WERI-Rb-1 (cell line): ENCODE results near the gene C1QTNF2.

Source experiments
- DNase-seq: peaks from one replicate; pipeline ENCODE4 v3.0.0-alpha.2; 2020
- H3K27ac ChIP-seq: fragments of 250-450 bp; sonication (Bioruptor Pico); 2 replicates; pipeline ENCODE4 v1.5.1; 2020; ENCODE audit warnings: mild to moderate bottlenecking, moderate library complexity
- H3K27me3 ChIP-seq: fragments of 250-450 bp; sonication (Bioruptor Pico); 2 replicates; pipeline ENCODE4 v1.5.1; 2021; ENCODE audit warnings: mild to moderate bottlenecking, low read depth, moderate library complexity; ENCODE audit not compliant: insufficient read depth, severe bottlenecking
- H3K36me3 ChIP-seq: fragments of 250-450 bp; sonication (Bioruptor Pico); 2 replicates; pipeline ENCODE4 v1.5.1; 2020; ENCODE audit warnings: mild to moderate bottlenecking, moderate library complexity
- H3K4me3 ChIP-seq: 2 replicates; pipeline ENCODE4 v1.5.1; 2011; ENCODE audit warnings: low read depth, mild to moderate bottlenecking, control low read depth, low read length
- H3K9me3 ChIP-seq: fragments of 250-450 bp; sonication (Bioruptor Pico); 2 replicates; pipeline ENCODE4 v1.5.1; 2021; ENCODE audit warnings: mild to moderate bottlenecking, moderate library complexity; ENCODE audit not compliant: severe bottlenecking
- CTCF ChIP-seq: IDR thresholded peaks from 2 replicates; pipeline ENCODE4 v1.5.1; 2011; ENCODE audit warnings: low read depth, mild to moderate bottlenecking, control low read depth, inconsistent platforms, low read length

Gene C1QTNF2

DNA sequence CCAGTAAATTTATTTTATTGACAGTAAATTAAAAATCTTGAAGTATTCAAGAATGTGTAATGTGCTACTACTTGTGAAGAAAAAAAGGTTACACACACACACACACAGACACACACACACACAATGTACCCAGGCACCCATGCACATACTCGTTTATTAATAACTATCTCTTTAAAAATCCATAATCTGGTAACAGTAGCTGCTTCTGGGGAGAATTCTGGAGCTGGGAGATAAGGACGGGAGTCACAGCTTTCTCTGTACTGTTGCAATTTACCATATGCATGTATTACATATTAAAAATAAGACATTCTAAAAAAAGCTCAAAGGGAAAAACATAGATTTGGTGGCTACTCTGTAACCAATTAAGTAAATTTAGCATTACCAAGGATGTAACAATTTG lies 7.9 kb upstream of the C1QTNF2 start:
- Histone ChIP-seq H3K4me3 (no peak overlapping the region), H3K36me3 (no peaks in the 10 kb centered on the region), H3K27me3 (no peaks in the 10 kb centered on the region), H3K27ac (no peak overlapping the region), H3K9me3 (no peaks in the 10 kb centered on the region)
- no peak for DNase-seq
- TF ChIP-seq CTCF = no peak

- Histone ChIP-seq H3K36me3 (no peaks in the 10 kb centered on the region), H3K4me3 (no peak overlapping the region), H3K9me3 (no peaks in the 10 kb centered on the region), H3K27me3 (no peaks in the 10 kb centered on the region), H3K27ac (no peak overlapping the region)
- no peak for DNase-seq
- TF ChIP-seq CTCF = no peak
Observed at GRCh38 chr5:160377651-160378050, 7.2 kb upstream of the C1QTNF2 start.

GRCh38 chr5:160376416-160376815 lies 6.0 kb upstream of the C1QTNF2 start:
- no peaks in the 10 kb centered on the region for H3K9me3 ChIP-seq
- no peak overlapping the region for H3K4me3 ChIP-seq
- H3K27ac ChIP-seq = no peak overlapping the region
- DNase-seq = no peak
- no peak for TF ChIP-seq CTCF
- H3K27me3 ChIP-seq = no peaks in the 10 kb centered on the region
- H3K36me3 ChIP-seq = no peaks in the 10 kb centered on the region

DNA sequence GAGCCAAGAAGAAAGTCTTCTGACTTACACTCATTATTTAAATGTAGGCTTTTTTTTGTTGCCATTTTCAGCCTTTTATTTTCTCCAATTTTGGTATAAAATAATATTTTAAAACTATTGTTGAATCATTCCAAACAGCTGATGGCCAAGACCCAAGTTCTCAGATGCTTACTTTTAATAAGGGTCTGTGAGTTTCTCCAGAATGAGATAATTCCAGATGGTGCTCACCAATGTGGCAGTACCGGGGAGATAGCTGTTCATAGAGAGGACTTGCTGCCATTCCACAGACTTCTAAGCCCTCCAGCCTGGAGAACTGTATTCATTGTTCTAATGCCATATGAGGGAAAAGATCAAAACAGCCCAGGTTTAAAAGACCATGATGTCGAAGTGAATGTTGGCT lies 5.3 kb upstream of the C1QTNF2 start:
- H3K27me3 ChIP-seq = no peaks in the 10 kb centered on the region
- H3K27ac ChIP-seq = no peak overlapping the region
- no peak overlapping the region for H3K4me3 ChIP-seq
- no peak for TF ChIP-seq CTCF
- no peaks in the 10 kb centered on the region for H3K9me3 ChIP-seq
- no peaks in the 10 kb centered on the region for H3K36me3 ChIP-seq
- DNase-seq = no peak

GRCh38 chr5:160375166-160375565 lies 4.7 kb upstream of the C1QTNF2 start:
- H3K4me3 ChIP-seq = no peak overlapping the region
- no peaks in the 10 kb centered on the region for H3K36me3 ChIP-seq
- DNase-seq = no peak
- TF ChIP-seq CTCF = no peak
- H3K9me3 ChIP-seq = no peaks in the 10 kb centered on the region
- no peak overlapping the region for H3K27ac ChIP-seq
- H3K27me3 ChIP-seq = no peaks in the 10 kb centered on the region

- H3K9me3 ChIP-seq = no peaks in the 10 kb centered on the region
- H3K36me3 ChIP-seq = no peaks in the 10 kb centered on the region
- no peak for TF ChIP-seq CTCF
- no peak for DNase-seq
- H3K27ac ChIP-seq = no peak overlapping the region
- H3K4me3 ChIP-seq = no peak overlapping the region
- no peaks in the 10 kb centered on the region for H3K27me3 ChIP-seq
Observed at GRCh38 chr5:160371294-160371693, 868 bp upstream of the C1QTNF2 start.
